Heart left ventricle (tissue), 16 donors: ENCODE measurements around the gene ASTL. TPM values are rescaled to one million over a fixed set of nuclear protein-coding genes. Genes with fewer than 3 reads are reported as not detected.

Experiments
- ATAC-seq, 4 donors: fragments of 200-7000 bp; cut with Tn5 transposase; one replicate each; pipeline ENCODE4 v1.9.1; 2020 to 2022; ENCODE audit warnings: moderate library complexity in 4 of 4, mild to moderate bottlenecking in 3 of 4, moderate number of reproducible peaks in 1 of 4
- DNase-seq, 5 donors: peaks; one replicate each; pipeline ENCODE4 v3.0.0-alpha.2; 2020
- H3K27ac ChIP-seq, 12 donors: fragments of 200-600 bp; sonication (generic) in 4 of 12; one replicate each; pipeline versions ENCODE4 v1.5.0 to v1.8.0; 2016 to 2022; ENCODE audit warnings: mild to moderate bottlenecking in 2 of 12
- H3K27me3 ChIP-seq, 9 donors: fragments of 200-600 bp; sonication (generic) in 2 of 9; one replicate each; pipeline versions ENCODE4 v1.5.1 to v1.8.0; 2016 to 2022; ENCODE audit warnings: mild to moderate bottlenecking in 3 of 9
- H3K36me3 ChIP-seq, 9 donors: fragments of 200-600 bp; sonication (generic) in 2 of 9; one replicate each; pipeline versions ENCODE4 v1.5.0 to v1.8.0; 2018 to 2022; ENCODE audit warnings: mild to moderate bottlenecking in 2 of 9
- H3K4me1 ChIP-seq, 12 donors: fragments of 200-600 bp; sonication (generic) in 4 of 12; one replicate each; pipeline versions ENCODE4 v1.5.0 to v1.8.0; 2016 to 2022; ENCODE audit warnings: mild to moderate bottlenecking in 3 of 12
- H3K4me3 ChIP-seq, 12 donors: fragments of 200-600 bp; sonication (generic) in 4 of 12; one replicate each; pipeline versions ENCODE4 v1.5.0 to v1.8.0; 2017 to 2022; ENCODE audit warnings: mild to moderate bottlenecking in 9 of 12, moderate library complexity in 4 of 12
- H3K9me3 ChIP-seq, 12 donors: fragments of 200-600 bp; sonication (generic) in 4 of 12; one replicate each; pipeline versions ENCODE4 v1.5.0 to v1.8.0; 2016 to 2022; ENCODE audit warnings: mild to moderate bottlenecking in 1 of 12
- CTCF ChIP-seq, 12 donors: fragments of 200-600 bp; sonication (generic) in 4 of 12; IDR thresholded peaks; one replicate each; pipeline versions ENCODE4 v1.5.0 to v1.8.0; 2018 to 2022; ENCODE audit warnings: antibody characterized with exemption in 12 of 12, mild to moderate bottlenecking in 5 of 12
- POLR2A ChIP-seq, 2 donors: fragments of 450-650 bp; IDR thresholded peaks; one replicate each; pipeline ENCODE4 v1.6.1; 2017; ENCODE audit warnings: antibody characterized with exemption in 2 of 2, mild to moderate bottlenecking in 2 of 2, moderate library complexity in 2 of 2
- WGBS, 4 donors: extraction: QIAGEN DNeasy Blood & Tissue Kit in 2 of 4; methylation state at CpG; one replicate each; pipeline versions ENCODE4 v1.1.5 to v1.1.7; 2013 to 2018; 5-methylcytosine and 5-hydroxymethylcytosine counted together
- intact Hi-C, 10 donors: fragments of 100-400 bp; cut with DNase I; formaldehyde crosslinking; loops; one replicate each; pipeline versions ENCODE4 v1.11.1 to v1.14.2; 2022
- polyA plus RNA-seq, 2 donors: library from polyadenylated mRNA; stranded (reverse); fragments of 200-250 nt; gene quantifications; one replicate each; pipeline ENCODE4 v1.2.3, GENCODE V29; 2013
- total RNA-seq, 9 donors: library from RNA; depleted of rRNA in 2 of 9; stranded (reverse); fragments of >200 nt in 2 of 9; fragmentation: NEBNext Ultra II Directional in 3 of 9; extraction: Animal tissue kit (Norgen Biotek cat#: 25700) in 3 of 9; gene quantifications; one replicate each; pipeline versions ENCODE4 v1.1.0 to v1.2.4, GENCODE V29; 2016 to 2023
- donor health status: ischemic (EF 13 %, LVEDD 7.1; RV severe dilation, severe dysfunction).
- donor health status: healthy with polysubstance abuse.
- donor health status: DM: no; HTN: yes; CAD: no.
- donor health status: DM: no; HTN: no; CAD: no.
- donor health status: ischemic (EF 25% LVEDD 6.9; RV normal size, moderate dysfunction).
- donor health status: ischemic (EF 25% LVEDD 5.7; RV mildly dilated, moderate dysfunction).
- donor health status: healthy.
- donor health status: DM: yes; HTN: yes; CAD: no.
- donor health status: ischemic (EF 35%, LVEDD 5.7; RV mildly dilated, moderate dysfunction).
- donor health status: nonischemic (EF 11% LVEDD 7.7; RV severe dilation, severe dysfunction).
- donor health status: DM: yes; HTN: yes; CAD: no.
- donor health status: PGD.
- donor health status: ischemic (EF 29% LVEDD 5.4; RV normal size, mild dysfunction).
- donor health status: nonischemic (EF 23%, LVEDD 6.1; RV moderate dilation, normal function).

Gene ASTL
- total and polyA plus RNA-seq, 11 donors: 0.14 TPM; not detected in 10

DNA sequence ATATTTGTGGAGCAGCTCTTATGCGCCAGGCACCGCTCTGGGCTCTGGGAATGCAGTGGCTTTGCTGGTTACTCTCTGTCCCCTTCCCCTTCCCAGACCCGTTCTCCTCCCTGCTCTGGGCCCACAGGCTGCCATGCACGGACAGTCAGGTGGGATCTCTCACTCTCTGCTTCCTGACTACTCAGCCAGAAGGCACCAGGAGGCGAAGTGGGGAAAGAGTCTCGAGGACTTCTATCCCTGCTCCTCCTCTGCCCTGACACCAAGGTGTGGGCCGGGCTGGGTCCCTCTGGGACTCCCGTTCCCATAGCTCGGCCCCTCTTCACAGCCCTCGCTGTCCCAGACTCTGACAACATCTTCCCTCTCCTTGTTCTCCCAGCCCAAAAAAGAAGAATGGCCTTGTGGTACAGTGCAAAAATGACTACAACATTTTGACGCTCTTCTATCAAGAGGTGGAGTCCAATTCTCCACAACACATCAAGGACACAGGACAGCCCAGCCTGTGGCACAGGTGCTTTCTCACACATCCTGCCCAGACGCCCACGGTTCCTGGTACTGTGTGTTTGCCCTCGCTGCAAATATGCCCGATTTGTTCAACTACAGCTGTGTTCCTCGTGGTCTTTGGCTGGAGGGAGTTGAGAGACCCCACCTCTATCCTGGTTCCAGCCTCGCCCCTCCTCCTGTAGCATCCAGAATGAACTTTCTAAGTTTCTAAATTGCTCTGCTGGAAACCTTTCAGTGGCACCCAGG is 21.0 kb upstream of the ASTL start:
- no peak overlapping the region for H3K27ac ChIP-seq
- H3K27me3 ChIP-seq: no peaks in the 10 kb centered on the region
- H3K4me1 ChIP-seq: peaks cover 0 to 37% (median 0%) of the 10 kb centered on the region in 12 donors
- DNase-seq (peak in 1 of 5 donors; percentile 40), ATAC-seq (no peak)
- H3K9me3 ChIP-seq: peaks cover 0 to 9% (median 0%) of the 10 kb centered on the region in 12 donors
- no peak for TF ChIP-seq POLR2A (IDR thresholded peaks at IDR 0.05)
- no peak for TF ChIP-seq CTCF (IDR thresholded peaks at IDR 0.05)
- H3K4me3 ChIP-seq: no peak overlapping the region
- 81 to 89% (median 86%) methylated on average over 17 of the region's 17 CpGs for WGBS, 4 donors
- intact Hi-C loops: no loop called here
- H3K36me3 ChIP-seq: no peaks in the 10 kb centered on the region

DNA sequence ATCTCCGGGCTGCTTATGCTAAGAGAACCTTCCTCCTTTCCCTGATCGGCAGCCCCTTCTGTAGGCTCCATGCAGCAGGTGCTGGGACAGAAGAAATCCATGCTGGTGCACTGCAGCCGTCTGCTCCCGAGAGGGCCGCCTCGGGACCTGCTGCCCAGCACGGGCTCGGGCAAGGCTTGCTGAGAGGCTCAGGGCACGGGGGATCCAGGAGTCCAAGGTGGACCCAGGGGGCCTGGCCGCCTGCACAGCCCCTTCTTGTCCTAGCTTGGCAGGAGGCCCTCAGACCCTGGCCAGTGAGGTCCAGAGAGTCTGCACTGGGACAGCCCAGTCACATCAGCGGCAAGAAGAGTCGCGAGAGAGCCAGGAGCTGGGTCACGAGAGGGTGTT is 20.2 kb upstream of the ASTL start:
- H3K4me1 ChIP-seq: peaks cover 0 to 30% (median 0%) of the 10 kb centered on the region in 12 donors
- peaks cover 0 to 9% (median 0%) of the 10 kb centered on the region in 12 donors for H3K9me3 ChIP-seq
- no peak overlapping the region for H3K27ac ChIP-seq
- no peaks in the 10 kb centered on the region for H3K27me3 ChIP-seq
- no peak for ATAC-seq
- WGBS, 4 donors: 86 to 97% (median 88%) methylated on average over 12 to 14 of the region's 14 CpGs
- H3K4me3 ChIP-seq: no peak overlapping the region
- H3K36me3 ChIP-seq: no peaks in the 10 kb centered on the region
- peak in 1 of 5 donors; percentile 48 for DNase-seq
- intact Hi-C loops: no loop called here
- TF ChIP-seq POLR2A (IDR thresholded peaks at IDR 0.05) (no peak), CTCF (IDR thresholded peaks at IDR 0.05) (no peak)

- TF ChIP-seq CTCF (IDR thresholded peaks at IDR 0.05) (no peak), POLR2A (IDR thresholded peaks at IDR 0.05) (no peak)
- Histone ChIP-seq H3K27me3 (no peaks in the 10 kb centered on the region), H3K4me1 (peaks cover 0 to 23% (median 0%) of the 10 kb centered on the region in 12 donors), H3K9me3 (peaks cover 0 to 9% (median 0%) of the 10 kb centered on the region in 12 donors), H3K36me3 (no peaks in the 10 kb centered on the region), H3K4me3 (no peak overlapping the region), H3K27ac (peak overlapping the region in 1 of 12 donors; percentile 33)
- DNase-seq: peak in 1 of 5 donors; percentile 67
- peak in 2 of 4 donors; percentile 4 to 41 for ATAC-seq
- intact Hi-C loops: no loop called here
- WGBS, 4 donors: 70 to 81% (median 78%) methylated on average over 14 to 19 of the region's 19 CpGs
Observed at GRCh38 chr2:96157649-96158553, 19.6 kb upstream of the ASTL start.
